PC-3 (cell line): ENCODE measurements around the gene COL7A1. TPM values are rescaled to one million over a fixed set of nuclear protein-coding genes. Genes with fewer than 3 reads are reported as not detected.

Source experiments
- ATAC-seq: fragments of 200-7000 bp; cut with Tn5 transposase; 2 replicates; pipeline ENCODE4 v1.9.1; 2020; ENCODE audit warnings: mild to moderate bottlenecking, moderate library complexity
- Bru-seq: library from RNA; stranded (reverse); fragments of 400-500 nt; gene quantifications from one replicate; lab custom pipeline; 2021; lab: Mats Ljungman, UMichigan
- BruChase-seq, 2 experiments: library from RNA; stranded (reverse); fragments of 400-500 nt; gene quantifications; one replicate each; lab custom pipeline; 2021; lab: Mats Ljungman, UMichigan
- BruUV-seq: library from RNA; stranded (reverse); fragments of 400-500 nt; replicated peaks from 2 replicates; lab custom pipeline; 2021; lab: Mats Ljungman, UMichigan
- CTCF ChIA-PET: fragments of 300-600 bp; sonication (Branson Sonifier 250); formaldehyde crosslinking; loops from one replicate; lab custom pipeline; 2022; ENCODE audit warnings: antibody characterized with exemption; lab: Charles Lee
- POLR2A ChIA-PET: fragments of 300-600 bp; sonication (Branson Sonifier 250); formaldehyde crosslinking; loops from one replicate; lab custom pipeline; 2022; ENCODE audit warnings: antibody characterized with exemption; ENCODE audit not compliant: unreplicated experiment; lab: Charles Lee
- DNase-seq: peaks from one replicate; pipeline ENCODE4 v3.0.0-alpha.2; 2015
- H2AFZ ChIP-seq: fragments of 300-600 bp; sonication (generic); 2 replicates; pipeline ENCODE4 v1.6.0; 2016; ENCODE audit warnings: antibody characterized with exemption, low read length
- H3F3A ChIP-seq: fragments of 300-600 bp; sonication (generic); one replicate; pipeline ENCODE4 v1.6.0; 2017; ENCODE audit warnings: antibody characterized with exemption, low read length, control low read depth, mild to moderate bottlenecking; ENCODE audit not compliant: unreplicated experiment
- H3K27ac ChIP-seq: fragments of 300-600 bp; sonication (generic); 2 replicates; pipeline ENCODE4 v1.5.1; 2016; ENCODE audit warnings: mild to moderate bottlenecking, low read length
- H3K27me3 ChIP-seq: fragments of 300-600 bp; sonication (generic); 2 replicates; pipeline ENCODE4 v1.6.1; 2016; ENCODE audit warnings: low read length, mixed read lengths
- H3K36me3 ChIP-seq: fragments of 300-600 bp; sonication (generic); 2 replicates; pipeline ENCODE4 v1.6.1; 2016; ENCODE audit warnings: low read depth, mixed run types, low read length, mixed read lengths
- H3K4me1 ChIP-seq: fragments of 300-600 bp; sonication (generic); 2 replicates; pipeline ENCODE4 v1.5.1; 2016; ENCODE audit warnings: low read length; ENCODE audit not compliant: insufficient read depth
- H3K4me2 ChIP-seq: fragments of 300-600 bp; sonication (generic); 2 replicates; pipeline ENCODE4 v1.6.0; 2016; ENCODE audit warnings: low read length
- H3K4me3 ChIP-seq: fragments of 300-600 bp; sonication (generic); 2 replicates; pipeline ENCODE4 v1.5.1; 2016; ENCODE audit warnings: mild to moderate bottlenecking, low read length, mixed read lengths
- H3K79me2 ChIP-seq: fragments of 300-600 bp; sonication (generic); 2 replicates; pipeline ENCODE4 v1.6.1; 2017; ENCODE audit warnings: low read length, mixed read lengths
- H3K9ac ChIP-seq: fragments of 300-600 bp; sonication (generic); 2 replicates; pipeline ENCODE4 v1.6.0; 2016; ENCODE audit warnings: mild to moderate bottlenecking, low read length
- H3K9me2 ChIP-seq: fragments of 300-600 bp; sonication (generic); replicated peaks from 2 replicates; pipeline ENCODE4 v1.6.1; 2016; ENCODE audit warnings: mixed run types, low read length, mixed read lengths
- H3K9me3 ChIP-seq: fragments of 300-600 bp; sonication (generic); 2 replicates; pipeline ENCODE4 v1.6.1; 2016; ENCODE audit warnings: low read length, mixed read lengths
- H4K20me1 ChIP-seq: fragments of 300-600 bp; sonication (generic); 2 replicates; pipeline ENCODE4 v1.6.1; 2016; ENCODE audit warnings: low read length, mixed read lengths
- CTCF ChIP-seq: fragments of 300-600 bp; sonication (generic); conservative IDR thresholded peaks from 2 replicates; pipeline ENCODE4 v1.5.1; 2017; ENCODE audit warnings: antibody characterized with exemption, low read depth, mild to moderate bottlenecking, low read length
- EZH2 ChIP-seq: fragments of 300-600 bp; sonication (generic); IDR thresholded peaks from one replicate; pipeline ENCODE4 v1.6.1; 2017; ENCODE audit warnings: antibody characterized with exemption, mild to moderate bottlenecking, low read length; ENCODE audit not compliant: unreplicated experiment
- EZH2phosphoT487 ChIP-seq: fragments of 300-600 bp; sonication (generic); IDR thresholded peaks from 2 replicates; pipeline ENCODE4 v1.6.1; 2018; ENCODE audit warnings: mild to moderate bottlenecking, antibody characterized with exemption, low read length, borderline replicate concordance
- intact Hi-C: fragments of 100-400 bp; cut with micrococcal nuclease; formaldehyde crosslinking; loops from 2 replicates; pipeline ENCODE4 v1.9.0; 2023
- long read RNA-seq: library from polyadenylated mRNA; unstranded; transcript quantifications from one replicate; pipeline ENCODE4 v2.0.0, GENCODE V29; 2021; ENCODE audit not compliant: unreplicated experiment
- total RNA-seq: library from RNA; depleted of rRNA; stranded (reverse); fragments of >200 nt; gene quantifications from 2 replicates; pipeline ENCODE4 v1.2.3, GENCODE V29; 2014; rRNA removed

The COL7A1 gene
- total RNA-seq (7.9 and 10.6 TPM in 2 replicates), Bru-seq, nascent RNA (percentile 32 among the genes with signal in this experiment), BruChase-seq, experiment 1, labeled RNA remaining after a 6-hour chase (percentile 83 among the genes with signal in this experiment), BruChase-seq, experiment 2, labeled RNA remaining after a 2-hour chase (percentile 58 among the genes with signal in this experiment)
- long read RNA-seq, partial matches to known transcripts, result 4 of 9 reads
- long read RNA-seq, other reads (novel, unspliced or antisense), result 5 of 9 reads

- H4K20me1 ChIP-seq, result no peaks in the 10 kb centered on the region
- H3K4me2 ChIP-seq, result peak within 1 kb of the TSS; percentile 51
- H3K4me1 ChIP-seq, result peaks cover 54% of the 10 kb centered on the region
- DNase-seq (no peak), ATAC-seq (no peak)
- H3F3A ChIP-seq, result no peaks in the 10 kb centered on the region
- no peaks in the 10 kb centered on the region for H3K9me3 ChIP-seq
- POLR2A ChIA-PET, result no interaction called here
- no peak within 1 kb of the TSS for H3K4me3 ChIP-seq
- TF ChIP-seq EZH2 (no peak), CTCF (no peak), EZH2phosphoT487 (no peak)
- peaks cover 15% of the 10 kb centered on the region for H3K36me3 ChIP-seq
- no peak within 1 kb of the TSS for H2AFZ ChIP-seq
- no TSS peak for BruUV-seq
- H3K79me2 ChIP-seq, result no peaks in the 10 kb centered on the region
- peak within 1 kb of the TSS; percentile 19; the same call in 1 of the 2 replicates for H3K9ac ChIP-seq
- H3K27ac ChIP-seq, result peak within 1 kb of the TSS; percentile 74
- CTCF ChIA-PET, result no interaction called here
- intact Hi-C loops, result loop anchor here (5.0 kb wide), 1 partner anchor 38 kb away; the partner anchor contains the start of gene PFKFB4
- H3K27me3 ChIP-seq, result no peaks in the 10 kb centered on the region
- H3K9me2 ChIP-seq, result no peaks in the 10 kb centered on the region
Observed at GRCh38 chr3:48595075-48595525, at the start of gene COL7A1. TSS of gene COL7A1 (minus strand) at chr3:48595329. CDS start at chr3:48595159, 170 bp downstream.

DNA sequence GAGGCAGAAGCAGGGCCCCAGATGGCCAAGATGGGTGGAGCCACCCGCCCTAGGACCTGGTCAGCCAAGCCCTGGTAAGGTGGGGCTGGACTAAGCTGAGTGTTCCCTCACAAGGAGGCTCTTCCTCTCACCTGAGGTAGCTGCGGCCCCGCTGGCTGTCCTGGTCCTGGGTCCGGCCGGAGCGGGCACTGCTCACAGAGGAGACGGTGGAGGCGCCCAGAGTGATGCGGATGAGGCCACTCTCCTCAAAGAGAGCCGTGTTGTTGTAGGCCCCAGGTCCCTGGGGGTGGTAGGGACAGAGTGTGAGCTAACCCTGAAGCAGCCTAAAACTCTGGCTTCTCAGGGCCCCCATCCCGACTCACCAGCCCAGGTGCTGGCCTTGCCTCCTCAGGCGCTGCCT, 47.5 kb upstream of the COL7A1 start:
- Histone ChIP-seq H3K4me3 (no peak overlapping the region), H3K36me3 (no peaks in the 10 kb centered on the region), H4K20me1 (no peaks in the 10 kb centered on the region), H3K27me3 (no peaks in the 10 kb centered on the region), H2AFZ (no peak overlapping the region), H3K9me3 (no peaks in the 10 kb centered on the region), H3K4me1 (no peaks in the 10 kb centered on the region), H3F3A (no peaks in the 10 kb centered on the region), H3K4me2 (no peak overlapping the region), H3K9me2 (no peaks in the 10 kb centered on the region), H3K9ac (no peak overlapping the region), H3K27ac (no peak overlapping the region), H3K79me2 (no peaks in the 10 kb centered on the region)
- ChIA-PET CTCF (no interaction called here), POLR2A (no interaction called here)
- no peak for ATAC-seq
- intact Hi-C loops, result no loop called here
- no peak for DNase-seq
- BruUV-seq, result no TSS peak
- TF ChIP-seq EZH2 (no peak), CTCF (no peak), EZH2phosphoT487 (no peak)

- no peak overlapping the region for H3K9ac ChIP-seq
Observed at GRCh38 chr3:48641396-48641795, 46.3 kb upstream of the COL7A1 start.

More at GRCh38 chr3:48641396-48641795, 46.3 kb upstream of the COL7A1 start:
- CTCF ChIA-PET, result no interaction called here
- H3K4me3 ChIP-seq, result no peak overlapping the region
- H3K27ac ChIP-seq, result no peak overlapping the region
- DNase-seq (no peak), ATAC-seq (no peak)
- TF ChIP-seq EZH2, result no peak
- no peaks in the 10 kb centered on the region for H3K27me3 ChIP-seq
- 0 out of 2 replicates have a peak, but pooled peaks cover under 1% of the 10 kb centered on the region for H3K79me2 ChIP-seq
- no peaks in the 10 kb centered on the region for H3K36me3 ChIP-seq
- POLR2A ChIA-PET, result no interaction called here
- peaks cover 10% of the 10 kb centered on the region for H3K4me1 ChIP-seq
- intact Hi-C loops, result no loop called here
- no TSS peak for BruUV-seq
- H3K9me2 ChIP-seq, result no peaks in the 10 kb centered on the region
- no peaks in the 10 kb centered on the region for H3F3A ChIP-seq
- H2AFZ ChIP-seq, result no peak overlapping the region
- no peak overlapping the region for H3K4me2 ChIP-seq
- no peaks in the 10 kb centered on the region for H3K9me3 ChIP-seq
- no peaks in the 10 kb centered on the region for H4K20me1 ChIP-seq
